ENCODE measurements around the gene TRPT1. TPM values are rescaled to one million over a fixed set of nuclear protein-coding genes. Genes with fewer than 3 reads are reported as not detected.
A peak's percentile ranks its signal among the peaks of the same experiment; 100 is the strongest.

Gene TRPT1
- polyA plus RNA-seq, 3 donors from 2014 or later, result 42.2 to 51.0 (median 43.8) TPM

- Mint-ChIP-seq H3K9me3 (no peaks in the 10 kb centered on the region), H3K36me3 (peaks cover 16 to 40% (median 25%) of the 10 kb centered on the region in 3 donors), H3K27ac (no peak overlapping the region), H3K4me1 (peaks cover 14 to 26% of the 10 kb centered on the region in 2 donors), H3K27me3 (ENCODE audit: low read depth in 3 of 3) (no peaks in the 10 kb centered on the region), H3K4me3 (no peak overlapping the region)
- DNase-seq, result no peak
Observed at GRCh38 chr11:64192434-64192833, 33.6 kb downstream of the TRPT1 start.

GRCh38 chr11:64186492-64187165, 39.4 kb downstream of the TRPT1 start:
- Mint-ChIP-seq H3K4me3 (no peak overlapping the region), H3K27ac (no peak overlapping the region), H3K27me3 (ENCODE audit: low read depth in 3 of 3) (peaks cover 6 to 9% (median 6%) of the 10 kb centered on the region in 3 donors), H3K9me3 (no peaks in the 10 kb centered on the region), H3K4me1 (peaks cover 31 to 38% of the 10 kb centered on the region in 2 donors), H3K36me3 (peaks cover 0 to 4% (median 0%) of the 10 kb centered on the region in 3 donors)
- DNase-seq, result peak; percentile 22 to 37 (median 23)

- peaks cover 6 to 9% (median 6%) of the 10 kb centered on the region in 3 donors for H3K27me3 Mint-ChIP-seq (ENCODE audit: low read depth in 3 of 3)
- peak within 1 kb of the TSS in 5 of 6 donors; percentile 92 to 98 (median 93) for H3K27ac Mint-ChIP-seq
- no peaks in the 10 kb centered on the region for H3K9me3 Mint-ChIP-seq
- peaks cover 34 to 38% of the 10 kb centered on the region in 2 donors for H3K4me1 Mint-ChIP-seq
- peak; percentile 99 to 100 (median 100) for DNase-seq
- peak within 1 kb of the TSS; percentile 88 to 98 (median 92) for H3K4me3 Mint-ChIP-seq
- H3K36me3 Mint-ChIP-seq, result peaks cover 0 to 4% (median 0%) of the 10 kb centered on the region in 3 donors
Observed at GRCh38 chr11:64185693-64186491, 40.1 kb downstream of the TRPT1 start, which contains the start of gene STIP1. Gene STIP1, plus strand, starts transcription at chr11:64186171. Its CDS starts 91 bp downstream, at chr11:64186262.

- H3K4me1 Mint-ChIP-seq, result peaks cover 30 to 34% of the 10 kb centered on the region in 2 donors
- H3K27ac Mint-ChIP-seq, result peak overlapping the region in 5 of 6 donors; percentile 90 to 98 (median 93)
- no peak for DNase-seq
- H3K9me3 Mint-ChIP-seq, result no peaks in the 10 kb centered on the region
- peaks cover 6 to 9% (median 6%) of the 10 kb centered on the region in 3 donors for H3K27me3 Mint-ChIP-seq (ENCODE audit: low read depth in 3 of 3)
- peaks cover 0 to 4% (median 0%) of the 10 kb centered on the region in 3 donors for H3K36me3 Mint-ChIP-seq
- peak overlapping the region; percentile 88 to 98 (median 92) for H3K4me3 Mint-ChIP-seq
Observed at GRCh38 chr11:64185175-64185692, 40.8 kb downstream of the TRPT1 start.

GRCh38 chr11:64183890-64184289, 42.1 kb downstream of the TRPT1 start:
- Mint-ChIP-seq H3K9me3 (no peaks in the 10 kb centered on the region), H3K27ac (peak overlapping the region in 1 of 6 donors; percentile 30), H3K4me3 (peak overlapping the region in 2 of 5 donors; percentile 44 to 63), H3K4me1 (peaks cover 27 to 28% of the 10 kb centered on the region in 2 donors), H3K27me3 (ENCODE audit: low read depth in 3 of 3) (peaks cover 6 to 9% (median 6%) of the 10 kb centered on the region in 3 donors), H3K36me3 (no peaks in the 10 kb centered on the region)
- no peak for DNase-seq

GRCh38 chr11:64181506-64182411, 44.2 kb downstream of the TRPT1 start:
- H3K9me3 Mint-ChIP-seq, result no peaks in the 10 kb centered on the region
- peak overlapping the region in 1 of 6 donors; percentile 13 for H3K27ac Mint-ChIP-seq
- H3K4me1 Mint-ChIP-seq, result peaks cover 24 to 28% of the 10 kb centered on the region in 2 donors
- H3K4me3 Mint-ChIP-seq, result no peak overlapping the region
- H3K27me3 Mint-ChIP-seq (ENCODE audit: low read depth in 3 of 3), result peaks cover 6 to 10% (median 9%) of the 10 kb centered on the region in 3 donors
- DNase-seq, result no peak
- no peaks in the 10 kb centered on the region for H3K36me3 Mint-ChIP-seq

- Mint-ChIP-seq H3K4me3 (no peak overlapping the region), H3K4me1 (peaks cover 22 to 24% of the 10 kb centered on the region in 2 donors), H3K27ac (no peak overlapping the region), H3K27me3 (ENCODE audit: low read depth in 3 of 3) (peaks cover 4 to 8% (median 7%) of the 10 kb centered on the region in 3 donors), H3K36me3 (no peaks in the 10 kb centered on the region), H3K9me3 (no peaks in the 10 kb centered on the region)
- DNase-seq, result no peak
Observed at GRCh38 chr11:64180891-64181290, 45.1 kb downstream of the TRPT1 start.

- Mint-ChIP-seq H3K36me3 (no peaks in the 10 kb centered on the region), H3K4me3 (no peak overlapping the region), H3K9me3 (no peaks in the 10 kb centered on the region), H3K27ac (no peak overlapping the region), H3K27me3 (ENCODE audit: low read depth in 3 of 3) (peaks cover 2 to 4% (median 3%) of the 10 kb centered on the region in 3 donors), H3K4me1 (peaks cover 9 to 11% of the 10 kb centered on the region in 2 donors)
- no peak for DNase-seq
Observed at GRCh38 chr11:64178951-64179639, 46.9 kb downstream of the TRPT1 start.

- no peak overlapping the region for H3K27ac Mint-ChIP-seq
- H3K4me1 Mint-ChIP-seq, result peaks cover 4 to 7% of the 10 kb centered on the region in 2 donors
- H3K4me3 Mint-ChIP-seq, result no peak overlapping the region
- H3K36me3 Mint-ChIP-seq, result no peaks in the 10 kb centered on the region
- H3K27me3 Mint-ChIP-seq (ENCODE audit: low read depth in 3 of 3), result peaks cover 1 to 3% (median 3%) of the 10 kb centered on the region in 3 donors
- no peak for DNase-seq
- no peaks in the 10 kb centered on the region for H3K9me3 Mint-ChIP-seq
Observed at GRCh38 chr11:64178203-64178602, 47.8 kb downstream of the TRPT1 start.

GRCh38 chr11:64176751-64177150, 49.2 kb downstream of the TRPT1 start:
- Mint-ChIP-seq H3K9me3 (no peaks in the 10 kb centered on the region), H3K27ac (no peak overlapping the region), H3K4me3 (no peak overlapping the region), H3K36me3 (no peaks in the 10 kb centered on the region), H3K27me3 (ENCODE audit: low read depth in 3 of 3) (peaks cover 1 to 3% (median 3%) of the 10 kb centered on the region in 3 donors), H3K4me1 (peaks cover 0 to 3% of the 10 kb centered on the region in 2 donors)
- no peak for DNase-seq

Measured in immature natural killer cell (primary cell).